Kidney (tissue), 14 donors: ENCODE results near the gene SORCS3. TPM values are rescaled to one million over a fixed set of nuclear protein-coding genes. Genes with fewer than 3 reads are reported as not detected.

Source experiments
- DNase-seq, 5 donors: peaks; one replicate each; pipeline ENCODE4 v3.0.0-alpha.2; 2013 to 2020
- FAIRE-seq: peaks from 2 replicates; lab custom pipeline; 2012; peaks lifted over from hg19 to GRCh38; lab: Jason Lieb, UNC
- H3K27ac ChIP-seq, 2 donors: one replicate each; pipeline ENCODE4 v1.7.0; 2013; ENCODE audit warnings: low read depth in 2 of 2, low read length in 2 of 2, inconsistent platforms in 1 of 2
- H3K27me3 ChIP-seq: one replicate; pipeline ENCODE4 v1.7.1; 2013; ENCODE audit warnings: low read length, inconsistent platforms; ENCODE audit not compliant: control insufficient read depth, insufficient read depth
- H3K36me3 ChIP-seq, 3 donors: one replicate each; pipeline versions ENCODE4 v1.7.0 to v1.7.1; 2013; ENCODE audit warnings: low read length in 3 of 3, control low read depth in 1 of 3, inconsistent platforms in 1 of 3; ENCODE audit not compliant: insufficient read depth in 3 of 3, control insufficient read depth in 2 of 3
- H3K4me1 ChIP-seq, 3 donors: one replicate each; pipeline versions ENCODE4 v1.7.0 to v1.7.1; 2013; ENCODE audit warnings: low read length in 3 of 3, inconsistent platforms in 1 of 3, low read depth in 1 of 3; ENCODE audit not compliant: control insufficient read depth in 2 of 3, insufficient read depth in 2 of 3
- H3K4me3 ChIP-seq, 3 donors: one replicate each; pipeline versions ENCODE4 v1.7.0 to v1.8.1; 2013; ENCODE audit warnings: low read length in 3 of 3, control low read depth in 1 of 3, inconsistent platforms in 1 of 3
- H3K9ac ChIP-seq, 3 donors: one replicate each; pipeline versions ENCODE4 v1.7.0 to v1.7.1; 2013; ENCODE audit warnings: low read length in 3 of 3, control low read depth in 1 of 3, inconsistent platforms in 1 of 3
- H3K9me3 ChIP-seq, 3 donors: one replicate each; pipeline versions ENCODE4 v1.7.0 to v1.7.1; 2013; ENCODE audit warnings: low read length in 3 of 3, control low read depth in 1 of 3, inconsistent platforms in 1 of 3; ENCODE audit not compliant: control insufficient read depth in 2 of 3, insufficient read depth in 1 of 3
- intact Hi-C: fragments of 100-400 bp; cut with DNase I; formaldehyde crosslinking; loops from one replicate; pipeline ENCODE4 v1.11.1; 2022
- polyA plus RNA-seq: library from polyadenylated mRNA; stranded (reverse); fragments of 350-450 nt; fragmentation: Illumina TruSeq; extraction: RNeasy Lipid Tissue Mini Kit (QIAGEN cat#74804); gene quantifications from one replicate; pipeline ENCODE4 v1.2.3, GENCODE V29; 2014; ENCODE audit warnings: low read depth, low replicate concordance; ENCODE audit not compliant: insufficient read depth
- total RNA-seq: library from RNA; stranded (reverse); fragmentation: NEBNext Ultra II Directional; extraction: Animal tissue kit (Norgen Biotek cat#: 25700); gene quantifications from one replicate; pipeline ENCODE4 v1.2.1, GENCODE V29; 2021
- TF ChIP-seq, protein P1 (sequence below): IDR thresholded peaks from 3 replicates; pipeline ENCODE4 v1.5.1; 2012; ENCODE audit warnings: mild to moderate bottlenecking, moderate library complexity, borderline replicate concordance; ENCODE audit not compliant: insufficient read depth; ENCODE audit errors: extremely low read depth
- donor health status: control.
- donor health status: control.
- donor health status: control.
- donor health status: control.
- donor health status: control.
- donor health status: DM: yes; HTN: yes; CAD: no.
- donor health status: Normal renal cell carcinoma (clear cell type).

Gene SORCS3
- total and polyA plus RNA-seq, 2 donors from 2014 or later = 0.52 to 1.1 TPM

- FAIRE-seq (peak; percentile 19), DNase-seq (peak in 3 of 5 donors; percentile 36 to 67 (median 67))
- peak overlapping the region in 2 of 3 donors; percentile 14 to 33 for H3K4me3 ChIP-seq
- H3K9me3 ChIP-seq = no peaks in the 10 kb centered on the region
- no peak overlapping the region for H3K9ac ChIP-seq
- intact Hi-C loops = no loop called here
- H3K4me1 ChIP-seq = peaks cover 5 to 9% (median 5%) of the 10 kb centered on the region in 3 donors
- peak overlapping the region; percentile 58 to 61 for H3K27ac ChIP-seq
- TF ChIP-seq, protein P1, sequence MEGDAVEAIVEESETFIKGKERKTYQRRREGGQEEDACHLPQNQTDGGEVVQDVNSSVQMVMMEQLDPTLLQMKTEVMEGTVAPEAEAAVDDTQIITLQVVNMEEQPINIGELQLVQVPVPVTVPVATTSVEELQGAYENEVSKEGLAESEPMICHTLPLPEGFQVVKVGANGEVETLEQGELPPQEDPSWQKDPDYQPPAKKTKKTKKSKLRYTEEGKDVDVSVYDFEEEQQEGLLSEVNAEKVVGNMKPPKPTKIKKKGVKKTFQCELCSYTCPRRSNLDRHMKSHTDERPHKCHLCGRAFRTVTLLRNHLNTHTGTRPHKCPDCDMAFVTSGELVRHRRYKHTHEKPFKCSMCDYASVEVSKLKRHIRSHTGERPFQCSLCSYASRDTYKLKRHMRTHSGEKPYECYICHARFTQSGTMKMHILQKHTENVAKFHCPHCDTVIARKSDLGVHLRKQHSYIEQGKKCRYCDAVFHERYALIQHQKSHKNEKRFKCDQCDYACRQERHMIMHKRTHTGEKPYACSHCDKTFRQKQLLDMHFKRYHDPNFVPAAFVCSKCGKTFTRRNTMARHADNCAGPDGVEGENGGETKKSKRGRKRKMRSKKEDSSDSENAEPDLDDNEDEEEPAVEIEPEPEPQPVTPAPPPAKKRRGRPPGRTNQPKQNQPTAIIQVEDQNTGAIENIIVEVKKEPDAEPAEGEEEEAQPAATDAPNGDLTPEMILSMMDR = no peak
- H3K27me3 ChIP-seq = no peaks in the 10 kb centered on the region
- no peaks in the 10 kb centered on the region for H3K36me3 ChIP-seq
Observed at GRCh38 chr10:105207476-105207995, 566.4 kb downstream of the SORCS3 start.

GRCh38 chr10:105210546-105210945, 569.5 kb downstream of the SORCS3 start:
- FAIRE-seq (no peak), DNase-seq (no peak)
- Histone ChIP-seq H3K9ac (no peak overlapping the region), H3K36me3 (no peaks in the 10 kb centered on the region), H3K4me3 (no peak overlapping the region), H3K4me1 (peaks cover 5 to 9% (median 5%) of the 10 kb centered on the region in 3 donors), H3K9me3 (no peaks in the 10 kb centered on the region), H3K27ac (no peak overlapping the region), H3K27me3 (no peaks in the 10 kb centered on the region)
- TF ChIP-seq, protein P1 = no peak
- intact Hi-C loops = no loop called here

- H3K36me3 ChIP-seq = no peaks in the 10 kb centered on the region
- FAIRE-seq (no peak), DNase-seq (no peak)
- H3K27ac ChIP-seq = no peak overlapping the region
- H3K27me3 ChIP-seq = no peaks in the 10 kb centered on the region
- intact Hi-C loops = no loop called here
- no peaks in the 10 kb centered on the region for H3K9me3 ChIP-seq
- H3K4me3 ChIP-seq = no peak overlapping the region
- no peak overlapping the region for H3K9ac ChIP-seq
- TF ChIP-seq, protein P1 = no peak
- peaks cover 0 to 10% (median 0%) of the 10 kb centered on the region in 3 donors for H3K4me1 ChIP-seq
Observed at GRCh38 chr10:105237685-105238084, 596.6 kb downstream of the SORCS3 start.
